Muscle layer of duodenum (tissue), 2 donors: ENCODE measurements around the gene PFKL.

Source experiments
- H3K27ac ChIP-seq: one replicate; pipeline ENCODE4 v1.7.0; 2013; ENCODE audit warnings: mild to moderate bottlenecking, low read length
- H3K27me3 ChIP-seq: one replicate; pipeline ENCODE4 v1.7.0; 2013; ENCODE audit warnings: low read depth, mild to moderate bottlenecking, control low read depth, low read length
- H3K36me3 ChIP-seq, 2 donors: one replicate each; pipeline ENCODE4 v1.7.0; 2013; ENCODE audit warnings: low read length in 2 of 2, control low read depth in 1 of 2, mild to moderate bottlenecking in 1 of 2; ENCODE audit not compliant: insufficient read depth in 2 of 2, control insufficient read depth in 1 of 2
- H3K4me1 ChIP-seq, 2 donors: one replicate each; pipeline ENCODE4 v1.7.0; 2013; ENCODE audit warnings: low read length in 2 of 2, mild to moderate bottlenecking in 2 of 2, control low read depth in 1 of 2, moderate library complexity in 1 of 2; ENCODE audit not compliant: insufficient read depth in 2 of 2, control insufficient read depth in 1 of 2
- H3K4me3 ChIP-seq, 2 donors: one replicate each; pipeline ENCODE4 v1.7.0; 2013; ENCODE audit warnings: low read length in 2 of 2, low read depth in 1 of 2, mild to moderate bottlenecking in 1 of 2
- H3K9me3 ChIP-seq, 2 donors: one replicate each; pipeline ENCODE4 v1.7.0; 2013; ENCODE audit warnings: low read length in 2 of 2, control low read depth in 1 of 2, mild to moderate bottlenecking in 1 of 2; ENCODE audit not compliant: control insufficient read depth in 1 of 2
- donor health status: healthy.

Gene PFKL

GRCh38 chr21:44306936-44307704 is 7.3 kb downstream of the PFKL start:
- Histone ChIP-seq H3K4me3 (no peak overlapping the region), H3K9me3 (no peaks in the 10 kb centered on the region), H3K36me3 (peaks cover 13 to 31% of the 10 kb centered on the region in 2 donors), H3K27ac (no peak overlapping the region), H3K27me3 (no peaks in the 10 kb centered on the region), H3K4me1 (peaks cover 0 to 25% of the 10 kb centered on the region in 2 donors)

GRCh38 chr21:44310628-44311507 is 11.0 kb downstream of the PFKL start:
- no peak overlapping the region for H3K4me3 ChIP-seq
- no peaks in the 10 kb centered on the region for H3K9me3 ChIP-seq
- H3K27ac ChIP-seq, result no peak overlapping the region
- H3K4me1 ChIP-seq, result peaks cover 0 to 8% of the 10 kb centered on the region in 2 donors
- H3K36me3 ChIP-seq, result peaks cover 13 to 53% of the 10 kb centered on the region in 2 donors
- H3K27me3 ChIP-seq, result no peaks in the 10 kb centered on the region

GRCh38 chr21:44312089-44312488 is 12.2 kb downstream of the PFKL start:
- Histone ChIP-seq H3K4me1 (no peaks in the 10 kb centered on the region), H3K27me3 (no peaks in the 10 kb centered on the region), H3K4me3 (no peak overlapping the region), H3K9me3 (no peaks in the 10 kb centered on the region), H3K36me3 (peaks cover 13 to 61% of the 10 kb centered on the region in 2 donors), H3K27ac (no peak overlapping the region)

DNA sequence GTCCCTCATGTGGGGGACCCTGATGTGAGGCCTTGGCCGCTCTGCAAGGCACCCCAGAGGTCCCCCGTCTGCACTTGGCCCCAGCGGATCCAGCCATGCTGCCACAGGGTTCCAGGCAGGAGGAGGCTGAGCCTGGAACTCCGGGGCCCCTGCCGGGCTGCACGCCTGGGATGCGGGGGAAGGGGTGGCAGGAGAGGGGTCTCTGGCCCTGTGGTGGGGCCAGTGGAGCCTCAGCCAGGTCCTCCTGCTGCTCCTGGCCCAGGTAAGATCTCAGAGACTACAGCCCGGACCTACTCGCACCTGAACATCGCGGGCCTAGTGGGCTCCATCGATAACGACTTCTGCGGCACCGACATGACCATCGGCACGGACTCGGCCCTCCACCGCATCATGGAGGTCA is 12.9 kb downstream of the PFKL start:
- H3K27ac ChIP-seq, result no peak overlapping the region
- peaks cover 13 to 65% of the 10 kb centered on the region in 2 donors for H3K36me3 ChIP-seq
- no peaks in the 10 kb centered on the region for H3K27me3 ChIP-seq
- no peaks in the 10 kb centered on the region for H3K9me3 ChIP-seq
- H3K4me1 ChIP-seq, result no peaks in the 10 kb centered on the region
- H3K4me3 ChIP-seq, result no peak overlapping the region

DNA sequence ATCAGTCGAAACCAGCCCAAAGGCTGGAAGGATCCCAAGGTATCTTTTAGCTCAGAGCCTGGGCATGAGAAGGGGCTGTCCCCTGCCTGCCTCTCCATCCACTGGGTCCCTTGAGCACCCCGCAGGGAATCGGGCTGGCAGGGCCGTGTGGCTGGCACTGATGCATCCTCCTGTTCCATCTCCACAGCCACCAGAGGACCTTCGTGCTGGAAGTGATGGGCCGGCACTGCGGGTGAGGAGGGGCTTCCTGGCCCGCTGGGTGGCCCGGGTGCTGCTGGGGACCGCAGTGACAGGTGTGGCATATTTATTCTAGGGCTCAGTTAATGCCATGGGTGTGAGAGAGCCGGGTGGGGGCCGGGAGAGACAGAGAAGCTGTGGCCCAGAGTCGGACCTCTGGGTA is 13.6 kb downstream of the PFKL start:
- no peaks in the 10 kb centered on the region for H3K4me1 ChIP-seq
- H3K9me3 ChIP-seq, result no peaks in the 10 kb centered on the region

GRCh38 chr21:44314128-44314527 is 14.3 kb downstream of the PFKL start:
- Histone ChIP-seq H3K27ac (no peak overlapping the region), H3K4me1 (no peaks in the 10 kb centered on the region), H3K27me3 (no peaks in the 10 kb centered on the region), H3K9me3 (no peaks in the 10 kb centered on the region), H3K36me3 (peaks cover 13 to 78% of the 10 kb centered on the region in 2 donors), H3K4me3 (no peak overlapping the region)

More for the DNA sequence above, 13.6 kb downstream of the PFKL start:
- Histone ChIP-seq H3K27me3 (no peaks in the 10 kb centered on the region), H3K27ac (no peak overlapping the region), H3K4me3 (no peak overlapping the region), H3K36me3 (peaks cover 13 to 72% of the 10 kb centered on the region in 2 donors)

DNA sequence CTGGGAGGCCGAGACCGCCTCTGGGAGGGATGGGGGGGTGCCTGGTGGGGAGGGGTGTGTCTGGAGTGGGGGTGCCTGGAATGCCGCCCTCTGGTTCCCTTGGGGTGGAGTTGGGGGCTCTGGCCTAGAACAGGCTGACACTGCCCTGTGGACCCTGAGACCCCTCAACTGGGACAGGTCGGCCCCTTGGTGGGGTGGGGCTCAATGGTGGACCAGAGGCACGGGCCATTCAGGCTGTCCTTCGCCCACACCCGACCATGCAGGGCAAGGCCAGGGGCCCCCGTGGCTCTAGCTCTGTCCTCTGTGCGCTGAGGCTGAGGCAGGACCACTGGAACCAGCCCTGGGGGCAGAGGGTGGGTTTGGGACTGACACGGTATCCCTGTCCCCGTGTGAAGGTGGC is 14.7 kb downstream of the PFKL start:
- H3K4me1 ChIP-seq, result no peaks in the 10 kb centered on the region
- H3K27ac ChIP-seq, result no peak overlapping the region
- no peaks in the 10 kb centered on the region for H3K9me3 ChIP-seq
- no peak overlapping the region for H3K4me3 ChIP-seq
- peaks cover 13 to 82% of the 10 kb centered on the region in 2 donors for H3K36me3 ChIP-seq
- H3K27me3 ChIP-seq, result no peaks in the 10 kb centered on the region

GRCh38 chr21:44315691-44316203 is 15.9 kb downstream of the PFKL start:
- Histone ChIP-seq H3K4me3 (no peak overlapping the region), H3K27me3 (no peaks in the 10 kb centered on the region), H3K27ac (no peak overlapping the region), H3K36me3 (peaks cover 10 to 80% of the 10 kb centered on the region in 2 donors), H3K4me1 (no peaks in the 10 kb centered on the region), H3K9me3 (no peaks in the 10 kb centered on the region)

GRCh38 chr21:44316277-44316900 is 16.5 kb downstream of the PFKL start:
- no peaks in the 10 kb centered on the region for H3K9me3 ChIP-seq
- no peaks in the 10 kb centered on the region for H3K27me3 ChIP-seq
- no peak overlapping the region for H3K4me3 ChIP-seq
- no peak overlapping the region for H3K27ac ChIP-seq
- peaks cover 4 to 76% of the 10 kb centered on the region in 2 donors for H3K36me3 ChIP-seq
- H3K4me1 ChIP-seq, result no peaks in the 10 kb centered on the region

GRCh38 chr21:44317241-44317782 is 17.5 kb downstream of the PFKL start:
- Histone ChIP-seq H3K4me1 (no peaks in the 10 kb centered on the region), H3K36me3 (peaks cover 3 to 72% of the 10 kb centered on the region in 2 donors), H3K9me3 (no peaks in the 10 kb centered on the region), H3K27me3 (no peaks in the 10 kb centered on the region), H3K4me3 (no peak overlapping the region), H3K27ac (no peak overlapping the region)

- Histone ChIP-seq H3K4me3 (no peak overlapping the region), H3K27ac (no peak overlapping the region), H3K9me3 (no peaks in the 10 kb centered on the region), H3K36me3 (peaks cover 4 to 72% of the 10 kb centered on the region in 2 donors), H3K4me1 (no peaks in the 10 kb centered on the region), H3K27me3 (no peaks in the 10 kb centered on the region)
Measured at GRCh38 chr21:44317871-44318270, 18.0 kb downstream of the PFKL start.
